GM18526 (cell line): ENCODE measurements around the gene COL13A1.

Experiments
- POLR2A ChIP-seq: IDR thresholded peaks from 3 replicates; pipeline ENCODE4 v1.6.1; 2011; ENCODE audit not compliant: insufficient read length; ENCODE audit errors: extremely low read depth

The COL13A1 gene

GRCh38 chr10:69907517-69907916 is 105.8 kb downstream of the COL13A1 start:
- TF ChIP-seq POLR2A, result no peak

GRCh38 chr10:69908124-69908523 is 106.4 kb downstream of the COL13A1 start:
- no peak for TF ChIP-seq POLR2A

GRCh38 chr10:69910561-69910960 is 108.9 kb downstream of the COL13A1 start:
- TF ChIP-seq POLR2A, result no peak

GRCh38 chr10:69911613-69912528 is 110.2 kb downstream of the COL13A1 start:
- TF ChIP-seq POLR2A, result no peak

- TF ChIP-seq POLR2A, result no peak
Observed at GRCh38 chr10:69912589-69912988, 110.9 kb downstream of the COL13A1 start.

GRCh38 chr10:69913606-69914382 is 112.1 kb downstream of the COL13A1 start:
- no peak for TF ChIP-seq POLR2A

- no peak for TF ChIP-seq POLR2A
Observed at GRCh38 chr10:69914398-69915214, 112.9 kb downstream of the COL13A1 start.

- TF ChIP-seq POLR2A, result no peak
Observed at GRCh38 chr10:69915215-69915560, 113.5 kb downstream of the COL13A1 start.

GRCh38 chr10:69916118-69916517 is 114.4 kb downstream of the COL13A1 start:
- no peak for TF ChIP-seq POLR2A

GRCh38 chr10:69918036-69918435 is 116.3 kb downstream of the COL13A1 start:
- no peak for TF ChIP-seq POLR2A

GRCh38 chr10:69919250-69919649 is 117.5 kb downstream of the COL13A1 start:
- TF ChIP-seq POLR2A, result no peak

GRCh38 chr10:69925111-69925510 is 123.4 kb downstream of the COL13A1 start:
- no peak for TF ChIP-seq POLR2A

GRCh38 chr10:69928339-69928738 is 126.6 kb downstream of the COL13A1 start:
- no peak for TF ChIP-seq POLR2A

GRCh38 chr10:69929575-69929974 is 127.9 kb downstream of the COL13A1 start:
- TF ChIP-seq POLR2A, result no peak

- TF ChIP-seq POLR2A, result no peak
Observed at GRCh38 chr10:69934768-69935167, 133.1 kb downstream of the COL13A1 start.
